Loucy (cell line): Measurements from ENCODE around the gene CDC20B.
"Not testable (repeated sequence)": the region's sequence is repeated elsewhere in the genome, so short reads cannot be mapped to it uniquely, and the experiment has no call there.

Experiments
- H2AFZ ChIP-seq: fragments of 200-600 bp; sonication (generic); 2 replicates; pipeline ENCODE4 v1.6.0; 2016; ENCODE audit warnings: antibody characterized with exemption, mild to moderate bottlenecking, low read length, moderate library complexity
- H3F3A ChIP-seq: fragments of 200-600 bp; 2 replicates; pipeline ENCODE4 v1.6.0; 2016; ENCODE audit warnings: antibody characterized with exemption, low read depth, mild to moderate bottlenecking
- H3K27me3 ChIP-seq: fragments of 200-600 bp; sonication (generic); 2 replicates; pipeline ENCODE4 v1.6.1; 2014; ENCODE audit warnings: low read length, mild to moderate bottlenecking; ENCODE audit not compliant: insufficient read depth, poor library complexity, severe bottlenecking
- H3K36me3 ChIP-seq: fragments of 200-600 bp; sonication (generic); 2 replicates; pipeline ENCODE4 v1.6.1; 2016; ENCODE audit warnings: low read length; ENCODE audit not compliant: insufficient read depth
- H3K4me1 ChIP-seq: fragments of 200-600 bp; sonication (generic); 2 replicates; pipeline ENCODE4 v1.5.1; 2014; ENCODE audit warnings: low read length, mild to moderate bottlenecking; ENCODE audit not compliant: insufficient read depth, poor library complexity, severe bottlenecking
- H3K4me2 ChIP-seq: fragments of 200-600 bp; sonication (generic); 2 replicates; pipeline ENCODE4 v1.6.0; 2014; ENCODE audit warnings: antibody characterized with exemption, low read length, low read depth, mild to moderate bottlenecking; ENCODE audit not compliant: poor library complexity, severe bottlenecking
- H3K4me3 ChIP-seq: fragments of 200-600 bp; sonication (generic); 2 replicates; pipeline ENCODE4 v1.5.1; 2014; ENCODE audit warnings: low read length, mild to moderate bottlenecking, mixed read lengths; ENCODE audit not compliant: poor library complexity, severe bottlenecking
- H3K79me2 ChIP-seq: fragments of 200-600 bp; sonication (generic); 2 replicates; pipeline ENCODE4 v1.6.1; 2014; ENCODE audit warnings: low read length; ENCODE audit not compliant: insufficient read depth
- H3K9ac ChIP-seq: fragments of 200-600 bp; sonication (generic); 2 replicates; pipeline ENCODE4 v1.6.0; 2014; ENCODE audit warnings: mild to moderate bottlenecking, low read depth, low read length, moderate library complexity; ENCODE audit not compliant: poor library complexity, severe bottlenecking
- H3K9me2 ChIP-seq: fragments of 200-600 bp; sonication (generic); replicated peaks from 2 replicates; pipeline ENCODE4 v1.6.1; 2016; ENCODE audit warnings: low read depth, low read length, mixed read lengths
- H3K9me3 ChIP-seq: fragments of 200-600 bp; sonication (generic); 2 replicates; pipeline ENCODE4 v1.6.1; 2014; ENCODE audit warnings: mild to moderate bottlenecking, antibody characterized with exemption, low read length, low read depth; ENCODE audit not compliant: insufficient read depth
- H4K20me1 ChIP-seq: fragments of 200-600 bp; sonication (generic); 2 replicates; pipeline ENCODE4 v1.6.0; 2014; ENCODE audit warnings: antibody characterized with exemption, low read length, mild to moderate bottlenecking; ENCODE audit not compliant: insufficient read depth, poor library complexity, severe bottlenecking
- CTCF ChIP-seq: fragments of 200-600 bp; sonication (generic); conservative IDR thresholded peaks from 2 replicates; pipeline ENCODE4 v1.5.1; 2014; ENCODE audit warnings: mild to moderate bottlenecking, antibody characterized with exemption, low read length
- EZH2phosphoT487 ChIP-seq: fragments of 200-600 bp; IDR thresholded peaks from 2 replicates; pipeline ENCODE4 v1.6.1; 2018; ENCODE audit warnings: antibody characterized with exemption, mild to moderate bottlenecking, moderate library complexity, borderline replicate concordance

CDC20B gene

DNA sequence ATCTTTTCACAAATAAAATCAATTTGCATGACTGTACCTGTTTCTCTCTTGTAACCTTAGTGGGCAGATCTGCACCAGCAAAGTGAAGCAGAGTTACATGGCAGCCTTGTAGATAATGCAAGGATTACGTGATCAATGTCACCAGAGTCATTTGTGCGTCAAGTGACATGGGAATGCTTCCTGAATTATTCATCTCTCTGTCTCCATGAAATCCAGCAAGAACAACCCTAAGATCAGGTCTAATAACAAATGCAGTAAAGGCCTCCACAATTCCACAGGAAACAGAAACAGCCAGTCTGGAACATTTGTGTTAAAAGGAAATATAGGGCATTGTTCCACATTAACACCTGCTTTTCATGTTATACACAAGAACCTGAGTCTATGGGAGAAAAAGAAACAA, 62.8 kb downstream of the CDC20B start:
- H3K36me3 ChIP-seq: peaks cover 4% of the 10 kb centered on the region; the same call in 1 of the 2 replicates
- no peaks in the 10 kb centered on the region for H3K9me3 ChIP-seq
- H3K4me1 ChIP-seq: peaks cover 56% of the 10 kb centered on the region
- H3K4me3 ChIP-seq: no peak overlapping the region
- no peaks in the 10 kb centered on the region for H3K9me2 ChIP-seq
- H3K27me3 ChIP-seq: no peaks in the 10 kb centered on the region
- peaks cover 16% of the 10 kb centered on the region; the same call in 1 of the 2 replicates for H3K79me2 ChIP-seq
- no peak overlapping the region for H3K9ac ChIP-seq
- no peak overlapping the region for H2AFZ ChIP-seq
- H4K20me1 ChIP-seq: no peaks in the 10 kb centered on the region
- H3F3A ChIP-seq: no peaks in the 10 kb centered on the region
- TF ChIP-seq EZH2phosphoT487 (no peak), CTCF (no peak)
- H3K4me2 ChIP-seq: no peak overlapping the region

DNA sequence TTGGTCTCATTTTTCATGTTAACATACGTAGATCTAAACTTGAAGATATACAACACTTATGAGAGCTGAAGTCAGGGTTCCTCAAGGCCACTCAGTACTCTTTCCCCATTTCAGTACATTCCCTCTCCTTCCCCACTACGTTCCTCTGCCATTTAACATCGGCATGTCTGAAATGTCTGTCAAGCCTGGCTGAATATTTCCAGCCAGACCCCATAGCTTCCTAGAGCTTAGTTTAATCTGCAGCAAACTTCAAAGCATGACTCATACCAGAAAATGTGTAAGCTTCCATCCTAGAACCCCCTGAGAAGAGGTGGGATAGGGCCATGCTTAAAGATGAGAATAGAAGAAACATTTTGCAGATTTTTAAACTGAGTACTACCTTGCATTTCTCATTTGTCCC, 64.3 kb downstream of the CDC20B start:
- H3K27me3 ChIP-seq: no peaks in the 10 kb centered on the region
- no peak for TF ChIP-seq EZH2phosphoT487
- no peak for TF ChIP-seq CTCF

DNA sequence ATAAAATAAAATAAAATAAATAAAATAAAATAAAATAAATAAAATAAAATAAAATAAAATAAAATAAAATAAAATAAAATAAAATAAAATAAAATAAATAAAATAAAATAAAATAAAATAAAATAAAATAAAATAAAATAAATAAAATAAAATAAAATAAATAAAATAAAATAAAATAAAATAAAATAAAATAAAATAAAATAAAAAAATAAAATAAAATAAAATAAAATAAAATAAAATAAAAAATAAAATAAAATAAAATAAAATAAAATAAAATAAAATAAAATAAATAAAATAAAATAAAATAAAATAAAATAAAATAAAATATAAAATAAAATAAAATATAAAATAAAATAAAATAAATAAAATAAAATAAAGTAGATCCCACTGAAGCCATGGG, 67.0 kb downstream of the CDC20B start:
- H3K4me3 ChIP-seq, H3K9me3 ChIP-seq, H3K27me3 ChIP-seq, H3K36me3 ChIP-seq, H2AFZ ChIP-seq, H3K9ac ChIP-seq, H3F3A ChIP-seq, H3K9me2 ChIP-seq, H4K20me1 ChIP-seq: not testable (repeated sequence)
- H3K4me1 ChIP-seq: peaks cover 85% of the 10 kb centered on the region
- peaks cover 28% of the 10 kb centered on the region for H3K79me2 ChIP-seq
- peak overlapping the region; percentile 65 for H3K4me2 ChIP-seq

More for the DNA sequence above, 64.3 kb downstream of the CDC20B start:
- peaks cover 6% of the 10 kb centered on the region; the same call in 1 of the 2 replicates for H3F3A ChIP-seq
- H3K9me2 ChIP-seq: no peaks in the 10 kb centered on the region
- no peaks in the 10 kb centered on the region for H4K20me1 ChIP-seq
- H3K4me1 ChIP-seq: peaks cover 69% of the 10 kb centered on the region
- H3K4me3 ChIP-seq: peak overlapping the region; percentile 13
- peak overlapping the region; percentile 65 for H3K4me2 ChIP-seq
- H2AFZ ChIP-seq: no peak overlapping the region
- H3K36me3 ChIP-seq: peaks cover 4% of the 10 kb centered on the region; the same call in 1 of the 2 replicates
- no peak overlapping the region for H3K9ac ChIP-seq
- H3K79me2 ChIP-seq: peaks cover 18% of the 10 kb centered on the region
- no peaks in the 10 kb centered on the region for H3K9me3 ChIP-seq
